Measurements from ENCODE around the gene KRTCAP3.

The KRTCAP3 gene

DNA sequence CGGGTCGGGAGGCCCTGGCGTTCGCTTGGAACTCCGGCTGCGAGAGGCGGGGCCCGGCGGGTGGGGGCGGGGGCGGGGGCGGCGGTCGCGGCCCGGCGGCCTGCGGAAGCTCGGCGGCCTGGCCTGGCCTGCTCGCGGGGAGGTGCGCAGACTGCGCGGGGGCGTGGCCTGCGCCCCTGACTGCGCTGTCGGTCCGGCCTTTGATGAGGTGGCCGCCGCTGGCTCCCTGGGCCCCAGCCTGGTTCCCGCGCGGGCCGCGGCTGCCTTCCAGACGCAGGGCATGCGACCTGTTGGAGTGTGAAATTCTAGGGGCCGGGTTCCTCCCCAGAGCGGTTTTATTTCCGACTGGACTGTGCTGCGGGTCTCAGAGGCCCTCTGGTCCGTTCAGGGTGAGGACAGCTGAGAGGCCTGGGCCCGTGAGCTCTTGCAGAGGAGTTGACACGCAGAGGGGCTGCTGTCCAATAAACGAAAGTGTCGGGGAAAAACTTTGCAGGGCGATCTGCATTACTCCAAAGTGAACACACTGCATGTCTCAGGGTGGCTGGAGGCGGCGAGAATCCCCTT is 13.1 kb upstream of the KRTCAP3 start:
- WGBS (ENCODE audit: extremely low coverage, insufficient coverage, insufficient read length), result no CpG with 5 or more reads among the region's 51 CpGs
- Histone ChIP-seq H3K27ac (ENCODE audit: low read depth, low read length) (peak overlapping the region; percentile 93), H3K4me1 (ENCODE audit: control insufficient read depth in 1 of 2, insufficient read depth in 2 of 2, low read length in 2 of 2) (peaks cover 3% of the 10 kb centered on the region in 2 experiments)

DNA sequence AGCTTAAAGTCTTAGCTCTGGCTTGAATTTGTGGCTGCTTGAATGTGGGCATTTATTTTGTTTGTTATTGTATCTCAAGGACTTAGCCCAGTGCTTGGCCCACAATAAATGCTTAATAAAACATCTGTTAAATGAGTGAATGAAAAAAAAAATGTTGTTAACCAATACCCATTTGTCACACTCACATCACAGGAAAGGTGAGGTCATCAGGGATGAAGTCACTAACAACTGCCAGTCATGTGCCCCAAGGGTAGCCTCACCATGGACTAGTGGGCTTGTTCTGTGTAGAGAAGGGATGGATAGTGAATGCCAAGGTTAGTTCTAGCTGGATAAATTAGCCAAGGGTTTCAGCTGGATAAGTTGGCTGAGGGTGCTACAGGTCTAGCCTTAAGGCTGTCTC is 10.8 kb upstream of the KRTCAP3 start:
- Histone ChIP-seq H3K4me3 (ENCODE audit: low read depth, low read length) (no peak overlapping the region), H3K27me3 (ENCODE audit: insufficient read depth, low read length) (no peaks in the 10 kb centered on the region), H3K4ac (ENCODE audit: low read depth, low read length) (peak overlapping the region; percentile 87), H2AFZ (ENCODE audit: insufficient read depth, low read length, poor library complexity) (no peak overlapping the region), H3K36me3 (ENCODE audit: control insufficient read depth in 1 of 2, insufficient read depth in 2 of 2, low read length in 2 of 2) (peaks cover 19 to 32% of the 10 kb centered on the region in 2 experiments), H3K9me3 (ENCODE audit: insufficient read depth, low read depth, low read length) (peaks cover 2% of the 10 kb centered on the region), H4K8ac (ENCODE audit: low read depth, low read length) (no peak overlapping the region), H3K4me2 (ENCODE audit: low read length) (no peak overlapping the region), H2BK5ac (ENCODE audit: low read depth, low read length, poor library complexity) (no peak overlapping the region), H3K79me1 (ENCODE audit: low read length) (peaks cover 7% of the 10 kb centered on the region), H2AK5ac (ENCODE audit: low read length) (no peak overlapping the region), H2BK120ac (ENCODE audit: insufficient read depth, low read length, poor library complexity) (no peak overlapping the region), H2BK12ac (ENCODE audit: low read length) (no peak overlapping the region), H3K27ac (ENCODE audit: low read depth, low read length) (no peak overlapping the region), H3K79me2 (ENCODE audit: control insufficient read depth, insufficient read depth, low read length, poor library complexity) (peaks cover 20% of the 10 kb centered on the region), H3K14ac (ENCODE audit: low read length) (no peak overlapping the region), H4K12ac (ENCODE audit: low read depth, low read length) (no peak overlapping the region), H3K23ac (ENCODE audit: low read length) (no peak overlapping the region), H3K18ac (ENCODE audit: low read length) (no peak overlapping the region), H4K91ac (ENCODE audit: low read depth, low read length) (no peak overlapping the region), H3K4me1 (ENCODE audit: control insufficient read depth in 1 of 2, insufficient read depth in 2 of 2, low read length in 2 of 2) (peaks cover 3% of the 10 kb centered on the region in 2 experiments), H3K9ac (ENCODE audit: low read length) (no peak overlapping the region)
- peak; percentile 47 to 71 for DNase-seq

More for the DNA sequence above, 13.1 kb upstream of the KRTCAP3 start:
- Histone ChIP-seq H3K23ac (ENCODE audit: low read length) (no peak overlapping the region), H2BK5ac (ENCODE audit: low read depth, low read length, poor library complexity) (peak overlapping the region; percentile 95), H3K14ac (ENCODE audit: low read length) (peak overlapping the region; percentile 81), H4K91ac (ENCODE audit: low read depth, low read length) (peak overlapping the region; percentile 98), H3K4ac (ENCODE audit: low read depth, low read length) (peak overlapping the region; percentile 95), H3K36me3 (ENCODE audit: control insufficient read depth in 1 of 2, insufficient read depth in 2 of 2, low read length in 2 of 2) (peaks cover 9 to 12% of the 10 kb centered on the region in 2 experiments), H3K79me1 (ENCODE audit: low read length) (peaks cover 7% of the 10 kb centered on the region), H3K4me3 (ENCODE audit: low read depth, low read length) (peak overlapping the region; percentile 92), H4K12ac (ENCODE audit: low read depth, low read length) (peak overlapping the region; percentile 73), H2BK12ac (ENCODE audit: low read length) (no peak overlapping the region), H2BK120ac (ENCODE audit: insufficient read depth, low read length, poor library complexity) (peak overlapping the region; percentile 98), H2AFZ (ENCODE audit: insufficient read depth, low read length, poor library complexity) (peak overlapping the region; percentile 80), H2AK5ac (ENCODE audit: low read length) (no peak overlapping the region), H3K27me3 (ENCODE audit: insufficient read depth, low read length) (no peaks in the 10 kb centered on the region), H3K18ac (ENCODE audit: low read length) (peak overlapping the region; percentile 96), H4K8ac (ENCODE audit: low read depth, low read length) (peak overlapping the region; percentile 77), H3K4me2 (ENCODE audit: low read length) (peak overlapping the region; percentile 83), H3K9me3 (ENCODE audit: insufficient read depth, low read depth, low read length) (peaks cover 2% of the 10 kb centered on the region), H3K79me2 (ENCODE audit: control insufficient read depth, insufficient read depth, low read length, poor library complexity) (peaks cover 20% of the 10 kb centered on the region), H3K9ac (ENCODE audit: low read length) (peak overlapping the region; percentile 94)
- DNase-seq, result peak; percentile 81 to 89

DNA sequence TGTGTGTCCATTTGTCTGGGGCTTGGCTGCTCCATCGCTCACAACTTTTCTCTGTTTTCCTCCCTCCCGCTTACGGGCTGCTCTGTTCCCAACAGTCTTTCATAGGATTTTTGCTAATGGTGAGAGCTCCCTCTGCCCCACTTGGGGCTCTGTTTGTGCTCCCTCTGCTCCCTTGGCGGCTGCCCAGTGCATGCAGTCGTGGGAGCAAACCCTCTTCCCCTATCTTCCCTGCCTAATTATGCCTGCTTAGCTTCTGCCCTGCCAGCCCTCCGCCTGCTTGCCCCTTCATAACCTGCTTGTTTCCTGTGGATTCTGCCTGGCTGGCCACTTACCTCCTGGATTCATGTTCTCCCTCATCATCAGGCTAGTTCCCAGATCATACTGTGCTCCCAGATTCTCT is 6.6 kb upstream of the KRTCAP3 start:
- no peak overlapping the region for H3K18ac ChIP-seq (ENCODE audit: low read length)
- H3K4ac ChIP-seq (ENCODE audit: low read depth, low read length), result no peak overlapping the region
- no peak overlapping the region for H3K27ac ChIP-seq (ENCODE audit: low read depth, low read length)
- H3K36me3 ChIP-seq (ENCODE audit: control insufficient read depth in 1 of 2, insufficient read depth in 2 of 2, low read length in 2 of 2), result peaks cover 39 to 64% of the 10 kb centered on the region in 2 experiments
- no peak overlapping the region for H3K9ac ChIP-seq (ENCODE audit: low read length)
- no CpG with 5 or more reads among the region's 6 CpGs for WGBS (ENCODE audit: extremely low coverage, insufficient coverage, insufficient read length)
- no peak overlapping the region for H2BK5ac ChIP-seq (ENCODE audit: low read depth, low read length, poor library complexity)
- no peaks in the 10 kb centered on the region for H3K79me1 ChIP-seq (ENCODE audit: low read length)
- no peak overlapping the region for H4K8ac ChIP-seq (ENCODE audit: low read depth, low read length)
- H2AK5ac ChIP-seq (ENCODE audit: low read length), result no peak overlapping the region
- peaks cover 2% of the 10 kb centered on the region for H3K79me2 ChIP-seq (ENCODE audit: control insufficient read depth, insufficient read depth, low read length, poor library complexity)
- no peaks in the 10 kb centered on the region for H3K27me3 ChIP-seq (ENCODE audit: insufficient read depth, low read length)
- H3K4me1 ChIP-seq (ENCODE audit: control insufficient read depth in 1 of 2, insufficient read depth in 2 of 2, low read length in 2 of 2), result peaks cover under 1 to 3% of the 10 kb centered on the region in 2 experiments
- no peak overlapping the region for H2AFZ ChIP-seq (ENCODE audit: insufficient read depth, low read length, poor library complexity)
- no peak overlapping the region for H2BK12ac ChIP-seq (ENCODE audit: low read length)
- no peak overlapping the region for H3K4me3 ChIP-seq (ENCODE audit: low read depth, low read length)
- no peak overlapping the region for H2BK120ac ChIP-seq (ENCODE audit: insufficient read depth, low read length, poor library complexity)
- no peak overlapping the region for H3K4me2 ChIP-seq (ENCODE audit: low read length)
- no peak overlapping the region for H3K14ac ChIP-seq (ENCODE audit: low read length)
- H4K12ac ChIP-seq (ENCODE audit: low read depth, low read length), result no peak overlapping the region
- no peak overlapping the region for H3K23ac ChIP-seq (ENCODE audit: low read length)
- peaks cover 2% of the 10 kb centered on the region for H3K9me3 ChIP-seq (ENCODE audit: insufficient read depth, low read depth, low read length)
- no peak overlapping the region for H4K91ac ChIP-seq (ENCODE audit: low read depth, low read length)
- DNase-seq, result no peak

DNA sequence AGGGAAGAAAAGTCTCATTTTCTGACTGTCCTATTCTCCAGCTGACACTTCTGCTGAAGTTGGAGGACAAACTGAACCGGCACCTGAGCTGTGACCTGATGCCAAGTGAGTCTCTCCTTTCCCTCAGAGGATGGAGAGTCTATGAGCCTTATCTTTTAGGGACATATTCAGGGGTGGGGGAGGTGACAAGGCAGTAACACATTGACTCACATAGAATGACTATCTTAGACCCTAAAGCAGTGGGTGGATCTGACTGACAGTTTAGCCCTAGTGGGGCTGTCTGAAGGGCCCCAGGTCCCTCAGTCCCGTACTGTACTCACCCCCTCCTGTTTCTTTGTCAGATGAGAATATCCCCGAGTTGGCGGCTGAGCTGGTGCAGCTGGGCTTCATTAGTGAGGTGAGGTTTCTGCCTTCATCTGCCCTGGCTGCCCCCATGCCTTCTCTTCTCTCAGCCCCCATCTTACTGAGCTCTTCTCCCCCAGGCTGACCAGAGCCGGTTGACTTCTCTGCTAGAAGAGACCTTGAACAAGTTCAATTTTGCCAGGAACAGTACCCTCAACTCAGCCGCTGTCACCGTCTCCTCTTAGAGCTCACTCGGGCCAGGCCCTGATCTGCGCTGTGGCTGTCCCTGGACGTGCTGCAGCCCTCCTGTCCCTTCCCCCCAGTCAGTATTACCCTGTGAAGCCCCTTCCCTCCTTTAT is 805 bp upstream of the KRTCAP3 start:
- Histone ChIP-seq H3K4me1 (ENCODE audit: control insufficient read depth in 1 of 2, insufficient read depth in 2 of 2, low read length in 2 of 2) (peaks cover 2 to 12% of the 10 kb centered on the region in 2 experiments), H3K18ac (ENCODE audit: low read length) (no peak overlapping the region), H3K4me3 (ENCODE audit: low read depth, low read length) (no peak overlapping the region), H3K79me1 (ENCODE audit: low read length) (peaks cover 6% of the 10 kb centered on the region), H3K9ac (ENCODE audit: low read length) (no peak overlapping the region), H3K23ac (ENCODE audit: low read length) (no peak overlapping the region), H3K27me3 (ENCODE audit: insufficient read depth, low read length) (no peaks in the 10 kb centered on the region), H2AK5ac (ENCODE audit: low read length) (no peak overlapping the region), H3K36me3 (ENCODE audit: control insufficient read depth in 1 of 2, insufficient read depth in 2 of 2, low read length in 2 of 2) (peaks cover 34 to 50% of the 10 kb centered on the region in 2 experiments), H3K9me3 (ENCODE audit: insufficient read depth, low read depth, low read length) (no peaks in the 10 kb centered on the region), H2BK12ac (ENCODE audit: low read length) (no peak overlapping the region), H2BK5ac (ENCODE audit: low read depth, low read length, poor library complexity) (no peak overlapping the region), H3K79me2 (ENCODE audit: control insufficient read depth, insufficient read depth, low read length, poor library complexity) (peaks cover 3% of the 10 kb centered on the region), H4K12ac (ENCODE audit: low read depth, low read length) (no peak overlapping the region), H4K8ac (ENCODE audit: low read depth, low read length) (no peak overlapping the region), H2BK120ac (ENCODE audit: insufficient read depth, low read length, poor library complexity) (no peak overlapping the region), H3K27ac (ENCODE audit: low read depth, low read length) (no peak overlapping the region), H2AFZ (ENCODE audit: insufficient read depth, low read length, poor library complexity) (no peak overlapping the region), H3K4me2 (ENCODE audit: low read length) (peak overlapping the region; percentile 20), H3K14ac (ENCODE audit: low read length) (no peak overlapping the region), H4K91ac (ENCODE audit: low read depth, low read length) (no peak overlapping the region), H3K4ac (ENCODE audit: low read depth, low read length) (no peak overlapping the region)
- WGBS (ENCODE audit: extremely low coverage, insufficient coverage, insufficient read length), result no CpG with 5 or more reads among the region's 10 CpGs
- no peak for DNase-seq
